Measurements from ENCODE around the gene ADCY9. TPM values are rescaled to one million over a fixed set of nuclear protein-coding genes. Genes with fewer than 3 reads are reported as not detected.
"Not testable (repeated sequence)": the region's sequence is repeated elsewhere in the genome, so short reads cannot be mapped to it uniquely, and the experiment has no call there.

The ADCY9 gene
- total RNA-seq, 1 donor from 2014 or later = 26.9 TPM

DNA sequence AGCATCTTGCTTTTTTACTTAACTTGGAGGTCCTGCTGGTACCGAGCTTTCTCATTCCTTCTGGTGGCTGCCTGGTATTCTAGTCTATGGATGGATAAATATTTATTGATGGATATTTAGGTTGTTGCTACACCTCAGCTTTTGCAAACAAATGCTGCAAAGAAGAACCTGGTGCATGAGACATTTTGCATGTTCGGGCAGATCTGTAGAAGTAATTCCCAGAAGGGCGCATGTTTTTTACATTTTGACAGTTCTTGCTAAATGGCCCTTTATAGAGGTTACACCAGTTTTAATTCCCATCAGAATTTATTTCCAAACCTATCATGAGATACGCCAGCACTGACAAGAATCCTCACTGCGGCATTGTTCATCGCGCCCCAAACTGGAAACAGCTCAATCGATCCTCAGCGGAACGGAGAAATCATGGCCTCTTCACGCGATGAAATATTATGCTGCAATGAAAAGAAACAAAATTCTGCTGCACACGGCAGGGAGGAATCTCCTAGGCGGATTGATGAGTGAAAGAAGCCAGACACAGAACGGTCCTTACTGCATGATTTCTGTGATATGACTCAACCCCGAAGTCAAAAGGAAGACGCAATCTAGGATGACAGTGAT lies 167.8 kb downstream of the ADCY9 start:
- no peak overlapping the region for H3K27ac Mint-ChIP-seq (ENCODE audit: unreplicated experiment)
- TF ChIP-seq, protein P1, sequence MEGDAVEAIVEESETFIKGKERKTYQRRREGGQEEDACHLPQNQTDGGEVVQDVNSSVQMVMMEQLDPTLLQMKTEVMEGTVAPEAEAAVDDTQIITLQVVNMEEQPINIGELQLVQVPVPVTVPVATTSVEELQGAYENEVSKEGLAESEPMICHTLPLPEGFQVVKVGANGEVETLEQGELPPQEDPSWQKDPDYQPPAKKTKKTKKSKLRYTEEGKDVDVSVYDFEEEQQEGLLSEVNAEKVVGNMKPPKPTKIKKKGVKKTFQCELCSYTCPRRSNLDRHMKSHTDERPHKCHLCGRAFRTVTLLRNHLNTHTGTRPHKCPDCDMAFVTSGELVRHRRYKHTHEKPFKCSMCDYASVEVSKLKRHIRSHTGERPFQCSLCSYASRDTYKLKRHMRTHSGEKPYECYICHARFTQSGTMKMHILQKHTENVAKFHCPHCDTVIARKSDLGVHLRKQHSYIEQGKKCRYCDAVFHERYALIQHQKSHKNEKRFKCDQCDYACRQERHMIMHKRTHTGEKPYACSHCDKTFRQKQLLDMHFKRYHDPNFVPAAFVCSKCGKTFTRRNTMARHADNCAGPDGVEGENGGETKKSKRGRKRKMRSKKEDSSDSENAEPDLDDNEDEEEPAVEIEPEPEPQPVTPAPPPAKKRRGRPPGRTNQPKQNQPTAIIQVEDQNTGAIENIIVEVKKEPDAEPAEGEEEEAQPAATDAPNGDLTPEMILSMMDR (IDR thresholded peaks at IDR 0.05) = no peak
- no peaks in the 10 kb centered on the region for H3K9me3 Mint-ChIP-seq (ENCODE audit: unreplicated experiment)
- no peaks in the 10 kb centered on the region for H3K36me3 Mint-ChIP-seq (ENCODE audit: unreplicated experiment)
- no peak for DNase-seq (ENCODE audit: extremely low spot score, unreplicated experiment)
- H3K4me3 Mint-ChIP-seq (ENCODE audit: unreplicated experiment) = no peak overlapping the region
- H3K27me3 Mint-ChIP-seq (ENCODE audit: unreplicated experiment) = no peaks in the 10 kb centered on the region
- peaks cover 66% of the 10 kb centered on the region for H3K4me1 Mint-ChIP-seq (ENCODE audit: unreplicated experiment)

GRCh38 chr16:3946604-3947180 lies 169.6 kb downstream of the ADCY9 start:
- Mint-ChIP-seq H3K9me3 (ENCODE audit: unreplicated experiment) (no peaks in the 10 kb centered on the region), H3K27me3 (ENCODE audit: unreplicated experiment) (no peaks in the 10 kb centered on the region), H3K27ac (ENCODE audit: unreplicated experiment) (peak overlapping the region; percentile 87), H3K4me3 (ENCODE audit: unreplicated experiment) (no peak overlapping the region), H3K4me1 (ENCODE audit: unreplicated experiment) (peaks cover 50% of the 10 kb centered on the region), H3K36me3 (ENCODE audit: unreplicated experiment) (no peaks in the 10 kb centered on the region)
- TF ChIP-seq, protein P1 (IDR thresholded peaks at IDR 0.05) = no peak
- no peak for DNase-seq (ENCODE audit: extremely low spot score, unreplicated experiment)

- Mint-ChIP-seq H3K27ac (ENCODE audit: unreplicated experiment) (peak overlapping the region; percentile 87), H3K4me1 (ENCODE audit: unreplicated experiment) (peaks cover 43% of the 10 kb centered on the region), H3K36me3 (ENCODE audit: unreplicated experiment) (no peaks in the 10 kb centered on the region), H3K27me3 (ENCODE audit: unreplicated experiment) (no peaks in the 10 kb centered on the region), H3K9me3 (ENCODE audit: unreplicated experiment) (no peaks in the 10 kb centered on the region), H3K4me3 (ENCODE audit: unreplicated experiment) (no peak overlapping the region)
- peak; percentile 90 for DNase-seq (ENCODE audit: extremely low spot score, unreplicated experiment)
- TF ChIP-seq, protein P1 (IDR thresholded peaks at IDR 0.05) = no peak
Measured at GRCh38 chr16:3945751-3946603, 170.3 kb downstream of the ADCY9 start.

GRCh38 chr16:3944457-3944856 lies 171.8 kb downstream of the ADCY9 start:
- not testable (repeated sequence) for H3K27ac Mint-ChIP-seq (ENCODE audit: unreplicated experiment); H3K9me3 Mint-ChIP-seq (ENCODE audit: unreplicated experiment); H3K4me3 Mint-ChIP-seq (ENCODE audit: unreplicated experiment); H3K36me3 Mint-ChIP-seq (ENCODE audit: unreplicated experiment); DNase-seq (ENCODE audit: extremely low spot score, unreplicated experiment); H3K27me3 Mint-ChIP-seq (ENCODE audit: unreplicated experiment)
- peaks cover 37% of the 10 kb centered on the region for H3K4me1 Mint-ChIP-seq (ENCODE audit: unreplicated experiment)

GRCh38 chr16:3942146-3942545 lies 174.1 kb downstream of the ADCY9 start:
- H3K4me1 Mint-ChIP-seq (ENCODE audit: unreplicated experiment) = peaks cover 38% of the 10 kb centered on the region
- H3K9me3 Mint-ChIP-seq (ENCODE audit: unreplicated experiment); H3K27ac Mint-ChIP-seq (ENCODE audit: unreplicated experiment); H3K27me3 Mint-ChIP-seq (ENCODE audit: unreplicated experiment); DNase-seq (ENCODE audit: extremely low spot score, unreplicated experiment); H3K36me3 Mint-ChIP-seq (ENCODE audit: unreplicated experiment); H3K4me3 Mint-ChIP-seq (ENCODE audit: unreplicated experiment): not testable (repeated sequence)
